ENCODE data around the gene CDK16.
A peak's percentile ranks its signal among the peaks of the same experiment; 100 is the strongest.

CDK16 gene

GRCh38 chrX:47186096-47186740 is 32.3 kb upstream of the CDK16 start:
- DNase-seq (ENCODE audit: low read depth) = no peak

DNA sequence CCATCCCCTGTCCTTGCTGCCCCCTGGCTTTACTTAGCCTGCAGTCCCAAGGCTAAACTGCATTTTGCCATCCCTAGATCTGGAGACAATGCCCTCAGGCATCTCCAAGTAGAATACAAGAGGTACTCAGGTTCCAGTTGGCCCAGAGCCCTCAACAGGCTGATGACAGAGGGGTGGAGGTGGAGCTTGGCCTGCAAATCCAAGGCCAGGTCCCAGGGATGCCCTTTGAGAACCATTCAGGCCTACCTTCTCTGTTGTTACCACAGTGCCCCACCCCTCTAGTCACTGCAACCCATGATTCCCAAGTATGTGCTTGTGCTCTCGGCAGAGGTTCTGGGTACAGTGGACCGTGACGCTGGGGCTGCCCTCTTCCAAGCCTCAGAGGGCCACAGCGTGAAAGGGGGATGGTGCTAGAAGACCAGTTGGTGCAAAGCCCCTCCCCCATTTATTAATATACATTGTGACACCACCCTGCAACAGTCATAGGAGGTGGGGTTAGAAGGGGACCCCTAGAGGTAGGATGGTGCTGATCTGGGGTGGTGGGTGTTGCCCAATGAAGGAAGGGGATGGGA is 31.3 kb upstream of the CDK16 start:
- no peak for DNase-seq (ENCODE audit: low read depth)

- no peak for DNase-seq (ENCODE audit: low read depth)
These were observed 28.6 kb upstream of the CDK16 start for GRCh38 chrX:47189906-47190305.

- DNase-seq (ENCODE audit: low read depth) = peak; percentile 76
These were observed 27.8 kb upstream of the CDK16 start for GRCh38 chrX:47190445-47191269.

DNA sequence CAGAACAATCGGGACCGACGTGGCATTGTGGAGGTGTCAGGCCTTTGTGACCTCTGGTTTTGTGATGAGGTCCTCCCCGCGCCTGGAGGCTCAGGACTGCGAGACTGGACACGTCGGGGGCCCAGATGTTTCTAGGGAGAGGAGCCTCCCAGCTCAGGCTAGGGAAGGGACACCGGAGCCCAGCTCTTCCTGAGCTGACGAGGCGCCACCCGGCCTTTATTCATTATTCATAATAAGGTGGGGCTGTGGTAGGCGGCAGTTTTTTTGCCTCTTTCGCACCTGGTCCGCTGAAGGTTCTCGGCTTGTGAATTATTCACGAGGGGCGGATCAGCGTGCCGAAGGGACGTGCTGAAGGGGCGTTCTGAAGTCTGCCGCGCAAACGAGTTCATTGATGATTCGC is 27.1 kb upstream of the CDK16 start:
- DNase-seq (ENCODE audit: low read depth) = peak; percentile 37

DNA sequence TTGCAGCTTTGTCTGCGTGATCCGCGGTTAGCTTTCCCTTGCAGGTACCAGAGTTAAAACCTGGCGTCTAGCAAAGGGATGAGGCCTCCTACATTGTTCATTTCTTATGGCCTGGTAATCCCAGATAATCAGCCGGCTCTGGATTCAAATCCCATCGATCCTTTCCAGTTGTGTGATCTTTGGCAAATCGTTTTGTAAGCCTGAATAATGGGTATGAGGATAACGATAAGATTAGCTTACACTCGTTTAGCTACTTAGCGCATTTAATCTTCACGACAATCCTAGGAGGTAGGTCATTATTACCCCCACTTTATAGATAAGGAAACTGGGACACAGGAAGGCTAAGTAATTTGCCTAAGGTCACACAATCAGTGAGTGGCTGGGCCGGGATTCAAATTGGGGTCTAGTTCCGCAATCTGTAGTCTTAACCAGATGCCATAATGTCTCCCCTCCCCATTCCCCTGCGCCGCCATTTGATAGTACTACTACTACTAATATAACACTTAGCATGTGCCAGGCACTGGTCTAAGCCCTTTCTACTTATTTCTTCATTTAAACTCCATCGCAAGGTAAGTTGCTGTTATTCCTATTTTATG is 26.6 kb upstream of the CDK16 start:
- no peak for DNase-seq (ENCODE audit: low read depth)

- peak; percentile 87 for DNase-seq (ENCODE audit: low read depth)
These were observed 24.8 kb upstream of the CDK16 start, which contains the start of gene UBA1 for GRCh38 chrX:47193475-47194193. TSS of gene UBA1 (plus strand) at chrX:47193829. CDS start at chrX:47198803, 4,974 bp downstream.

DNA sequence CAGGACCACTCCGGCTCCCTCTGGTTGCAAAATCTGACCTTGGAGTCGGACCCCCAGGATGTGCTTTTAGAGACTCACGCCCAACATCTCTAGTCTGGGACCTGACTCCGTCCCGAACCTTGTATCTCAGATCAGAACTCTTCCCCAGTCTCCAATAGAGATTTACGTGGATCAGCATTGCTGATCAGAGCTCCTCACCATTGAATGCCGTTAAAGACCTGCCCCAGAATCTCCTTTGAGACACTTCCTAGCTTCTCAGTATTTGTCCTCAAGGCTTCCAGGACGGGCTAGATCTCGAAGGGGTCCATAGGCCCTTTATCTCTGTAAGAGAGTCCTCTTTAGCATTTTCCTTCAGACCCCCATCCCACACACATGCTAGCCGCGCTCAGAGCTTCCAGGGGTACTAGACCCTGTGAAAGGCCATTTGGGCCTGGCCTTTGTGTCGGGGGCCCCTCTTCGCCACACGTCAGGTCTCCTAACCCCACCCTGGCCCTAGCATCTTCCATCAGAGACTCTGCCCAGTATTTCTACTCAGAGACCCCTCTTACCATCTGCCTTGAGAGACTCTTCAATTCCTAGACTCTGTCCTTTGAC is 24.2 kb upstream of the CDK16 start:
- DNase-seq (ENCODE audit: low read depth) = no peak

DNA sequence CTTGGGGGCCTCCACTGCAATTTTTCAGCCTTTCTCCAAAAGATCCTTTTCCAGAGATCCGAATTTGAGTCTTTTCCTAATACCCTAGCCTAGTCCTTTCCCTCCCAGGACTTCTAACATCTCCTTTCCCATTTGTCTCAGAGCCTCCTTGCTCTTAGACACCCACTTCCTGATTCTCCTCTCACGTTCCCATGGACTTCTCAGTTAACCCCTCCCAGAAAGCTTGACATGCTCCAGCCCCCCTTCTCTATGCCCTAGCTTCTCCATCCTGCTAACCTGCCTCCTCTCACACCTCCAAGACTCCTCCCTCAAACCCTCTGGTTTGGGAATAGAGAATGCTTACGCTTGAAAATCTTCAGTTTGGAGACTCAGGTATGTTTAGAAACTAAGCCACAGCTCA is 22.4 kb upstream of the CDK16 start:
- no peak for DNase-seq (ENCODE audit: low read depth)

- no peak for DNase-seq (ENCODE audit: low read depth)
These were observed 21.0 kb upstream of the CDK16 start for GRCh38 chrX:47197526-47197925.

GRCh38 chrX:47198026-47198686 is 20.3 kb upstream of the CDK16 start:
- no peak for DNase-seq (ENCODE audit: low read depth)

GRCh38 chrX:47198687-47199080 is 19.8 kb upstream of the CDK16 start:
- no peak for DNase-seq (ENCODE audit: low read depth)

- DNase-seq (ENCODE audit: low read depth) = no peak
These were observed 19.2 kb upstream of the CDK16 start for GRCh38 chrX:47199286-47199685.

DNA sequence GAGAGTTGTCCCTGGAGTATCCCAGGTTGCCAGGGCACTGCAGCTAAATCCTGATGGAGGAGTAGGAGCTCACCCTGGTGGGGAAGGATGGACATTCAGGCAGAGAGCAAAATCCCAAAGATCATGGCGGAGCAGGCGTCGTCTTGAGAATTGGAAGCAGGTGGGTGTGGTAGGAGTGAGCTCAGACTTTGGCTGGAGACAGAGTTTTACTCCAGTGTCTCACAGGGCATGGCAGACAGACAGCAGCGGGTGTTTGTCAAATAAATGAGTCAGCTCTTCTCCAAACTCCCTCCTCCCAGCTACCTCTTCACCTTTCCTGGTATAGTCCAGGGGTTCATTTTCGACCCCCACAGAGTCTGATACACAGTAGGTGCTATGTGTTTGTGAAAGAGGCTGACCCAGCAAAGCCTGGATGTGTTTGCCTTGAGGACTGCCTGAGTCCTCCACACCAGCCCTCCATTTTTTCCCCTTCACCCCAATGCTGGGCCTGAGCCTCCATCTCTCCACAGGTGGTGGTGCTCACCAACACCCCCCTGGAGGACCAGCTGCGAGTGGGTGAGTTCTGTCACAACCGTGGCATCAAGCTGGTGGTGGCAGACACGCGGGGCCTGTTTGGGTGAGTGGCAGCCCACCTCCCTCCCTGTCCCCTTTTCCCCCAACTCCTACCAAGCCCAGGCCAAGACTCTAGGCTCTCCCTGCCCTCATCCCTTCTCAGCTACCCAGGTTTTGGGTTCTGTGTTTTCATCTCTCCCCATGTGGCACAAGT is 17.9 kb upstream of the CDK16 start:
- DNase-seq (ENCODE audit: low read depth) = no peak

DNA sequence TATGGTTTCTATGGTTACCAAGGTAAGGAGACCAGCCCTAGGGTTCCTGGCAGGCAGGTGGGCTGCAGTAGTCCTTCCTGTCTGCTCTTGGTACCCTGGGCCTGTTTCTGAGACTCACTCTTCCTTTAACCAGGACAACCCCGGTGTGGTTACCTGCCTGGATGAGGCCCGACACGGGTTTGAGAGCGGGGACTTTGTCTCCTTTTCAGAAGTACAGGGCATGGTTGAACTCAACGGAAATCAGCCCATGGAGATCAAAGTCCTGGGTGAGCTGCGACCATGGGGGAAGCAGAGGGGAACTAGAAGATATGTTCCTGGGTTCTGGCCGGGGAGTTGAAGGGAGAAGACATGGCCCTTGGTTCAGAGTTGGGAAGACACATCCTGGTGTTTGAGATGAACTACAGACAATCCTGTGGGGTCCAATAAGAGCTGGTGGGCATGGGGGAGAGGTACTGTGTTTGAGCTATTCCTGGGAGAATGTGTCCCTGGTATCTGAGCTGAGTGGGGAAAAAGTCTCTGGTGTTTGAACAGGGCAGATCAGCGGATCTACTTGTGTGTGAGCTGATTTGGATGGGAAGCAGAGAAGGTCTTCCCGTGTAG is 17.0 kb upstream of the CDK16 start:
- DNase-seq (ENCODE audit: low read depth) = no peak

GRCh38 chrX:47202316-47202715 is 16.2 kb upstream of the CDK16 start:
- no peak for DNase-seq (ENCODE audit: low read depth)

DNA sequence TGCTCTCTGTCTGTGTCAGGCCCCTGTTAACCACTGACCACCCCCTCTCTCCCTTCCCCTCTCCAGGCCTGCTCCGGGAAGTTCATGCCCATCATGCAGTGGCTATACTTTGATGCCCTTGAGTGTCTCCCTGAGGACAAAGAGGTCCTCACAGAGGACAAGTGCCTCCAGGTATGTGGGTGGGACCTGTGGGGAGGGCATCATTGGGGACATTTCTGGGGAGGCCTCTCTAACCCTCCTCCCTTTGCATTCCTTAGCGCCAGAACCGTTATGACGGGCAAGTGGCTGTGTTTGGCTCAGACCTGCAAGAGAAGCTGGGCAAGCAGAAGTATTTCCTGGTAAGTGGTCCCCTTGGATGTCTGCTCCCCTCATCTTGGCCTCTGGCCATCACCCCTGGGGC is 15.6 kb upstream of the CDK16 start:
- DNase-seq (ENCODE audit: low read depth) = no peak

DNA sequence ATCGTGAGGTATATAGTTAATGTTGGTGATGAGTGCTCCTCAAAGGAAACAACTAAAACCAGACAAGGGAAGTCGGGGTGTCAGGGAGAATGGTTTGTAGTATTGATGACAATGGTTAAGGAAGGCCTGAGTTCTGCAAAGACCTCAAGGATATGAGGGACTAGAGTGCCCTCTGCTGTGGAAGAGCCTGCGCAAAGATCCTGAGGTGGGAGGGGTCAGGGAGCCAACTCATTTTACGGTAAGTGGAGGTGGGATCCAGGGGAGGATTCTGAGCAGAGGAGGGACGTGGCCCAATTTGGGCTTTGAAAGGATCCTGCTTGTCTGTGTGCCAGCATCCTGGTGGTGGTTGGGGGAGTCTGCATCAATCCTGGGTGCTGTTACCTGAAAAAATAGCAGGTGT is 13.5 kb upstream of the CDK16 start:
- DNase-seq (ENCODE audit: low read depth) = no peak

- DNase-seq (ENCODE audit: low read depth) = no peak
These were observed 12.2 kb upstream of the CDK16 start for GRCh38 chrX:47206316-47206715.

DNA sequence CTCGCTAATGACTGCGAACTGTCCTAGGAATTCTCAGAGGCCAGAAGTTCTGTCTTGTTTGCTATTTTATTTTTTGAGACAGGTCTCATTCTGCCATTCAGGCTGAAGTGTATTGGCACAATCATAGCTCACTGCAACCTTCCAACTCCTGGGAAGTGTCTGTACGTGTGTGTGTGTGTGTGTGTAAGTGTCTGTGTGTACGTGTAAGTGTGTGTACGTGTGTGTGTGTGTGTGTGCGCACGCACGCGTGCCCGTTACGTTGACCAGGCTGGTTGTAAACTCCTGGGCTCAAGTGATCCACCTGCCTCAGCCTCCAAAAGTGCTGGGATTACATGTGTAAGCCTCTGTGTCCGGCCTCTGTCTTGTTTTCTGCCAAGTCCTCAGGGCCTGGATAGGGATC is 10.4 kb upstream of the CDK16 start:
- no peak for DNase-seq (ENCODE audit: low read depth)
